ENCODE data around the gene FOXL1. TPM values are rescaled to one million over a fixed set of nuclear protein-coding genes. Genes with fewer than 3 reads are reported as not detected.

The FOXL1 gene
- total and polyA plus RNA-seq, 7 donors: 0.14 to 1.6 (median 0.48) TPM; not detected in 1

- intact Hi-C loops (cut with DNase I): no loop called here
- peaks cover 0 to 15% (median 5%) of the 10 kb centered on the region in 4 donors for H3K4me1 ChIP-seq
- TF ChIP-seq CTCF (IDR thresholded peaks at IDR 0.05): no peak
- no peak for TF ChIP-seq POLR2A (IDR thresholded peaks at IDR 0.05)
- TF ChIP-seq EP300 (IDR thresholded peaks at IDR 0.05): no peak
- no peak for TF ChIP-seq POLR2AphosphoS5 (IDR thresholded peaks at IDR 0.05)
- no peaks in the 10 kb centered on the region for H3K9me3 ChIP-seq
- H3K27ac ChIP-seq: no peak overlapping the region
- no peaks in the 10 kb centered on the region for H3K36me3 ChIP-seq
- peaks cover 7 to 83% (median 42%) of the 10 kb centered on the region in 3 donors for H3K27me3 ChIP-seq
- H3K4me3 ChIP-seq: no peak overlapping the region
- no peak for DNase-seq
- WGBS, 2 donors: 58 to 80% methylated on average over 4 of the region's 4 CpGs
These were observed 12.3 kb downstream of the FOXL1 start for GRCh38 chr16:86590501-86591144.

DNA sequence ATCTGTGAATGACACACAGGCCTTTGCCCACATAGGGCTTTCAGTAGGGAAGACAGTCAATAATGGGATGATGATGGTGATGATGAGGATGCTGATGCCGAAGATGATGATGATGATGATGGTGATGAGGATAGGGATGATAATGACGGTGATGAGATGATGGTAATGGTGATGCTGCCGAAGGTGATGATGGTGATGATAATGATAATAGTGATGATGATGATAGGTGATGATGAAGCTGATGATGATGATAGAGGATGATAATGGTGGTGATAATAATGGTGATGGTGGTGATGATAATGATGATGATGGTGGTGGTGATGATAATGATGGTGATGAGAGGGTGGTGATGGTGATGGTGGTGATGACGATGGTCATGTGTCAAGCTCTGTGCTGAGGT lies 12.9 kb downstream of the FOXL1 start:
- DNase-seq: no peak
- intact Hi-C loops (cut with DNase I): no loop called here
- Histone ChIP-seq H3K36me3 (no peaks in the 10 kb centered on the region), H3K9me3 (no peaks in the 10 kb centered on the region), H3K4me1 (peaks cover 0 to 15% (median 5%) of the 10 kb centered on the region in 4 donors), H3K4me3 (no peak overlapping the region), H3K27me3 (peaks cover 9 to 84% (median 36%) of the 10 kb centered on the region in 3 donors), H3K27ac (no peak overlapping the region)
- 83 to 94% methylated on average over 4 of the region's 4 CpGs for WGBS, 2 donors
- no peak for TF ChIP-seq POLR2A (IDR thresholded peaks at IDR 0.05)
- peak in 1 of 4 experiments; percentile 2 for TF ChIP-seq CTCF (IDR thresholded peaks at IDR 0.05)

- H3K27ac ChIP-seq: no peak overlapping the region
- peaks cover 0 to 15% (median 5%) of the 10 kb centered on the region in 4 donors for H3K4me1 ChIP-seq
- WGBS, 2 donors: 47 to 57% methylated on average over 13 of the region's 13 CpGs
- no peak for TF ChIP-seq CTCF (IDR thresholded peaks at IDR 0.05)
- no peak for DNase-seq
- no peak overlapping the region for H3K4me3 ChIP-seq
- intact Hi-C loops (cut with DNase I): no loop called here
- peaks cover 11 to 89% (median 46%) of the 10 kb centered on the region in 3 donors for H3K27me3 ChIP-seq
- no peaks in the 10 kb centered on the region for H3K9me3 ChIP-seq
- no peaks in the 10 kb centered on the region for H3K36me3 ChIP-seq
These were observed 15.7 kb downstream of the FOXL1 start for GRCh38 chr16:86593913-86594620.

GRCh38 chr16:86594721-86595120 lies 16.4 kb downstream of the FOXL1 start:
- Histone ChIP-seq H3K4me1 (peaks cover 0 to 15% (median 5%) of the 10 kb centered on the region in 4 donors), H3K27ac (no peak overlapping the region), H3K27me3 (peaks cover 11 to 85% (median 46%) of the 10 kb centered on the region in 3 donors), H3K36me3 (no peaks in the 10 kb centered on the region), H3K9me3 (no peaks in the 10 kb centered on the region), H3K4me3 (no peak overlapping the region)
- no peak for TF ChIP-seq POLR2AphosphoS5 (IDR thresholded peaks at IDR 0.05)
- TF ChIP-seq EP300 (IDR thresholded peaks at IDR 0.05): no peak
- 16 to 54% methylated on average over 8 of the region's 8 CpGs for WGBS, 2 donors
- intact Hi-C loops (cut with DNase I): no loop called here
- DNase-seq: no peak

GRCh38 chr16:86595983-86596605 lies 17.7 kb downstream of the FOXL1 start:
- 50 to 82% methylated on average over 10 of the region's 10 CpGs for WGBS, 2 donors
- no peak for TF ChIP-seq CTCF (IDR thresholded peaks at IDR 0.05)
- TF ChIP-seq EP300 (IDR thresholded peaks at IDR 0.05): no peak
- TF ChIP-seq POLR2AphosphoS5 (IDR thresholded peaks at IDR 0.05): no peak
- no peak for TF ChIP-seq POLR2A (IDR thresholded peaks at IDR 0.05)
- H3K27me3 ChIP-seq: peaks cover 11 to 84% (median 38%) of the 10 kb centered on the region in 3 donors

More at GRCh38 chr16:86595983-86596605, 17.7 kb downstream of the FOXL1 start:
- H3K4me3 ChIP-seq: no peak overlapping the region
- no peaks in the 10 kb centered on the region for H3K36me3 ChIP-seq
- H3K4me1 ChIP-seq: peaks cover 0 to 15% (median 5%) of the 10 kb centered on the region in 4 donors
- intact Hi-C loops (cut with DNase I): no loop called here
- no peaks in the 10 kb centered on the region for H3K9me3 ChIP-seq
- DNase-seq: no peak
- H3K27ac ChIP-seq: no peak overlapping the region

All from sigmoid colon (tissue), 7 donors.